DMS53 treated with DMSO at 0.1 percent for 48 hours (cell line): Measurements from ENCODE around the gene SCCPDH.
"Not testable (repeated sequence)": the region's sequence is repeated elsewhere in the genome, so short reads cannot be mapped to it uniquely, and the experiment has no call there.

Experiments
- DNase-seq: peaks from one replicate; lab custom pipeline; 2025; ENCODE audit not compliant: unreplicated experiment; lab: John Stamatoyannopoulos, UW

The SCCPDH gene

GRCh38 chr1:246797597-246797996 lies 73.4 kb downstream of the SCCPDH start:
- no peak for DNase-seq

- DNase-seq, result no peak
These were observed 73.9 kb downstream of the SCCPDH start for GRCh38 chr1:246798107-246798506.

- DNase-seq, result no peak
These were observed 74.6 kb downstream of the SCCPDH start for GRCh38 chr1:246798606-246799496.

GRCh38 chr1:246800356-246800755 lies 76.1 kb downstream of the SCCPDH start:
- DNase-seq, result no peak

GRCh38 chr1:246800756-246801155 lies 76.5 kb downstream of the SCCPDH start:
- DNase-seq, result no peak

- DNase-seq, result peak; percentile 3
These were observed 77.2 kb downstream of the SCCPDH start for GRCh38 chr1:246801241-246802020.

- no peak for DNase-seq
These were observed 79.2 kb downstream of the SCCPDH start for GRCh38 chr1:246803373-246803772.

GRCh38 chr1:246803883-246804282 lies 79.7 kb downstream of the SCCPDH start:
- no peak for DNase-seq

- DNase-seq, result peak; percentile 25
These were observed 81.0 kb downstream of the SCCPDH start for GRCh38 chr1:246805135-246805716.

- DNase-seq, result no peak
These were observed 85.3 kb downstream of the SCCPDH start for GRCh38 chr1:246809473-246809872.

GRCh38 chr1:246811985-246812384 lies 87.8 kb downstream of the SCCPDH start:
- no peak for DNase-seq

GRCh38 chr1:246813325-246813724 lies 89.1 kb downstream of the SCCPDH start:
- DNase-seq, result not testable (repeated sequence)

- no peak for DNase-seq
These were observed 90.7 kb downstream of the SCCPDH start for GRCh38 chr1:246814890-246815289.

- no peak for DNase-seq
These were observed 91.6 kb downstream of the SCCPDH start for GRCh38 chr1:246815693-246816270.
